ENCODE data around the gene SNTA1. TPM values are rescaled to one million over a fixed set of nuclear protein-coding genes. Genes with fewer than 3 reads are reported as not detected.

The SNTA1 gene
- total and polyA plus RNA-seq, 9 of the 15 experiments (the other 6 are each of a cell fraction or from before 2014, with no cell fraction given), result 1.2 to 40.8 (median 20.3) TPM

DNA sequence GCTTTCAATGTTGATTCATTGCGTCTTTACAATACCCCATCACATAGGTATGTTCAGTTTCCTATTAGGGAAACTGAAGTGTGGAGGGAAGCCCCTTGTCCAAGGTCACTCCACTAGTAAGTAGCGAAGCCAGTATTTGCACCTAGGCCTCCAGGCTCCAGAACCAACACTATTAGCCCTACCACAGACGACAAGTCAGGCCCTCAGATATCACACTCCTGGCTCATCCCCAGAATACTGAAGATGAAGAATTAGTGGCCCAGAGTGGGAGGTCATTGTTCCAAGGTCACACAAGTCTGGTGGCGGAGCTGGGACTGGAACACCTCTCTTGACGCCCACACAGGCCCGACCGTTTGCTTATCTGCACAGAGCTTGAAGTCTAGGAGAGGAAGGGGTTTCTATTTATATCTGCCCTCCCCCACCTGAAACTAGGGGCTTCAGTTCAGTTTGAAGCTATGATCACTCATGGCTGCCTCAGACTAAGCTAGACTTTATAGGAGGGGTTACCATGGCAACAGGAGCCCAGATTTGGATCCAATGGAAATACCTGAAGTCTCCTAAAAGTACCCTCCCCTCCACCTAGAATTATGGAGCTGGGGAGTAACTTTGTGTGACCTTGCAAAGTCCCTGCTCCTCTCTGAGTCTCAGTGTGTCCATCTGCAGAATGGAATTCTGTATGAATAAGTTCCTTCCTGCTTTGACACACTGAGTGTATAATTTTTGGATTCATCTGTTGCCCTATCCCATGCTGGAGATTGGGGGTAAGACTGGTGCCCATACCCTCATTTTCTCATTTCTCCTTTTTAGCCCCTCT, 2.2 kb downstream of the SNTA1 start:
- ATAC-seq, result no peak
- no peaks in the 10 kb centered on the region for H4K20me1 ChIP-seq (replicated peaks; ENCODE audit: control insufficient read depth, insufficient read depth, low read length)
- DNase-seq (ENCODE audit: extremely low read depth in 1 of 4, low spot score in 3 of 4), result peak; percentile 40 to 83 (median 55)
- H3K4me1 ChIP-seq (replicated peaks in 1 of 2; ENCODE audit: control insufficient read depth in 2 of 2, insufficient read depth in 2 of 2, low read length in 2 of 2), result peaks cover 38 to 43% of the 10 kb centered on the region in 2 experiments; a peak in 4 of 5 replicates
- FAIRE-seq, result peak; percentile 73
- WGBS (ENCODE audit: insufficient coverage, low coverage, missing lambda C conversion rate), result 12% methylated on average over 7 of the region's 7 CpGs
- peak overlapping the region in 1 of 2 experiments; percentile 41; a peak in 2 of 4 replicates for H3K9ac ChIP-seq (ENCODE audit: insufficient read depth in 1 of 2, low read depth in 2 of 2, low read length in 2 of 2)
- CTCF ChIA-PET (ENCODE audit: low intra/inter-chr PET ratio), result no interaction called here
- H3K27ac ChIP-seq (ENCODE audit: extremely low read depth, low read depth, low read length), result peak overlapping the region; percentile 43
- H3K4me3 ChIP-seq, result no peak overlapping the region
- H3K4me2 ChIP-seq (ENCODE audit: insufficient read depth, low read length), result peak overlapping the region; percentile 81
- no TSS peak for BruUV-seq (replicated peaks)
- POLR2A ChIA-PET, result interaction anchor here (0.8 to 1.5 kb wide), 2 partner anchors 22 to 197 kb away, joined by 3 to 6 read pairs; no protein-coding TSS in a partner anchor
- peaks cover 23% of the 10 kb centered on the region; the same call in 2 of the 3 replicates for H3K79me2 ChIP-seq (ENCODE audit: control insufficient read depth, insufficient read depth, low read length)
- H3K27me3 ChIP-seq (ENCODE audit: control insufficient read depth in 2 of 2, insufficient read depth in 2 of 2, low read length in 2 of 2), result no peaks in the 10 kb centered on the region
- intact Hi-C loops (cut with micrococcal nuclease), result loop anchor here (5.0 kb wide), 1 partner anchor 39 kb away; the partner anchor contains the start of gene CDK5RAP1
- H2AFZ ChIP-seq (ENCODE audit: low read depth, low read length), result no peak overlapping the region
- H3K9me1 ChIP-seq (ENCODE audit: control insufficient read depth, insufficient read depth, low read length), result no peaks in the 10 kb centered on the region
- H3K9me3 ChIP-seq (replicated peaks; ENCODE audit: control insufficient read depth, insufficient read depth, low read depth, low read length), result no peaks in the 10 kb centered on the region
- H3K36me3 ChIP-seq (ENCODE audit: control insufficient read depth, insufficient read depth, low read length), result peaks cover 15% of the 10 kb centered on the region; the same call in 2 of the 3 replicates
- in situ Hi-C loops (cut with MboI), result no loop called here
- TF ChIP-seq, protein P1, sequence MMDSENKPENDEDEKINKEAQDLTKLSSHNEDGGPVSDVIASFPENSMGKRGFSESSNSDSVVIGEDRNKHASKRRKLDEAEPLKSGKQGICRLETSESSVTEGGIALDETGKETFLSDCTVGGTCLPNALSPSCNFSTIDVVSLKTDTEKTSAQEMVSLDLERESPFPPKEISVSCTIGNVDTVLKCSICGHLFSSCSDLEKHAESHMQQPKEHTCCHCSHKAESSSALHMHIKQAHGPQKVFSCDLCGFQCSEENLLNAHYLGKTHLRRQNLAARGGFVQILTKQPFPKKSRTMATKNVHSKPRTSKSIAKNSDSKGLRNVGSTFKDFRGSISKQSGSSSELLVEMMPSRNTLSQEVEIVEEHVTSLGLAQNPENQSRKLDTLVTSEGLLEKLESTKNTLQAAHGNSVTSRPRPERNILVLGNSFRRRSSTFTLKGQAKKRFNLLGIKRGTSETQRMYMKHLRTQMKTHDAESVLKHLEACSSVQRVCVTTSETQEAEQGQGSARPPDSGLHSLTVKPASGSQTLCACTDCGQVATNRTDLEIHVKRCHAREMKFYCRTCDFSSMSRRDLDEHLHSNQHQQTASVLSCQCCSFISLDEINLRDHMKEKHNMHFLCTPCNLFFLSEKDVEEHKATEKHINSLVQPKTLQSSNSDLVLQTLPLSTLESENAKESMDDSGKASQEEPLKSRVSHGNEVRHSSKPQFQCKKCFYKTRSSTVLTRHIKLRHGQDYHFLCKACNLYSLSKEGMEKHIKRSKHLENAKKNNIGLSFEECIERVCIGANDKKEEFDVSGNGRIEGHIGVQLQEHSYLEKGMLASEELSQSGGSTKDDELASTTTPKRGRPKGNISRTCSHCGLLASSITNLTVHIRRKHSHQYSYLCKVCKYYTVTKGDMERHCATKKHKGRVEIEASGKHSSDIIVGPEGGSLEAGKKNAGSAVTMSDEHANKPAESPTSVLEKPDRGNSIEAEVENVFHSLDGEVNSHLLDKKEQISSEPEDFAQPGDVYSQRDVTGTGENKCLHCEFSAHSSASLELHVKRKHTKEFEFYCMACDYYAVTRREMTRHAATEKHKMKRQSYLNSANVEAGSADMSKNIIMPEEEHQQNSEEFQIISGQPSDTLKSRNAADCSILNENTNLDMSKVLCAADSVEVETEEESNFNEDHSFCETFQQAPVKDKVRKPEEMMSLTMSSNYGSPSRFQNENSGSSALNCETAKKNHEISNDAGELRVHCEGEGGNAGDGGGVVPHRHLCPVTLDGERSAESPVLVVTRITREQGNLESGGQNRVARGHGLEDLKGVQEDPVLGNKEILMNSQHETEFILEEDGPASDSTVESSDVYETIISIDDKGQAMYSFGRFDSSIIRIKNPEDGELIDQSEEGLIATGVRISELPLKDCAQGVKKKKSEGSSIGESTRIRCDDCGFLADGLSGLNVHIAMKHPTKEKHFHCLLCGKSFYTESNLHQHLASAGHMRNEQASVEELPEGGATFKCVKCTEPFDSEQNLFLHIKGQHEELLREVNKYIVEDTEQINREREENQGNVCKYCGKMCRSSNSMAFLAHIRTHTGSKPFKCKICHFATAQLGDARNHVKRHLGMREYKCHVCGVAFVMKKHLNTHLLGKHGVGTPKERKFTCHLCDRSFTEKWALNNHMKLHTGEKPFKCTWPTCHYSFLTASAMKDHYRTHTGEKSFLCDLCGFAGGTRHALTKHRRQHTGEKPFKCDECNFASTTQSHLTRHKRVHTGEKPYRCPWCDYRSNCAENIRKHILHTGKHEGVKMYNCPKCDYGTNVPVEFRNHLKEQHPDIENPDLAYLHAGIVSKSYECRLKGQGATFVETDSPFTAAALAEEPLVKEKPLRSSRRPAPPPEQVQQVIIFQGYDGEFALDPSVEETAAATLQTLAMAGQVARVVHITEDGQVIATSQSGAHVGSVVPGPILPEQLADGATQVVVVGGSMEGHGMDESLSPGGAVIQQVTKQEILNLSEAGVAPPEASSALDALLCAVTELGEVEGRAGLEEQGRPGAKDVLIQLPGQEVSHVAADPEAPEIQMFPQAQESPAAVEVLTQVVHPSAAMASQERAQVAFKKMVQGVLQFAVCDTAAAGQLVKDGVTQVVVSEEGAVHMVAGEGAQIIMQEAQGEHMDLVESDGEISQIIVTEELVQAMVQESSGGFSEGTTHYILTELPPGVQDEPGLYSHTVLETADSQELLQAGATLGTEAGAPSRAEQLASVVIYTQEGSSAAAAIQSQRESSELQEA (IDR thresholded peaks at IDR 0.05; ENCODE audit: low read depth), result no peak
- TF ChIP-seq ZNF707 (CRISPR knock-in tag; conservative IDR thresholded peaks at IDR 0.05), result no peak
- peak; percentile 62; the same call in 1 of the 2 replicates for TF ChIP-seq CTBP1 (IDR thresholded peaks at IDR 0.05; ENCODE audit: borderline replicate concordance)
- TF ChIP-seq, protein P2, sequence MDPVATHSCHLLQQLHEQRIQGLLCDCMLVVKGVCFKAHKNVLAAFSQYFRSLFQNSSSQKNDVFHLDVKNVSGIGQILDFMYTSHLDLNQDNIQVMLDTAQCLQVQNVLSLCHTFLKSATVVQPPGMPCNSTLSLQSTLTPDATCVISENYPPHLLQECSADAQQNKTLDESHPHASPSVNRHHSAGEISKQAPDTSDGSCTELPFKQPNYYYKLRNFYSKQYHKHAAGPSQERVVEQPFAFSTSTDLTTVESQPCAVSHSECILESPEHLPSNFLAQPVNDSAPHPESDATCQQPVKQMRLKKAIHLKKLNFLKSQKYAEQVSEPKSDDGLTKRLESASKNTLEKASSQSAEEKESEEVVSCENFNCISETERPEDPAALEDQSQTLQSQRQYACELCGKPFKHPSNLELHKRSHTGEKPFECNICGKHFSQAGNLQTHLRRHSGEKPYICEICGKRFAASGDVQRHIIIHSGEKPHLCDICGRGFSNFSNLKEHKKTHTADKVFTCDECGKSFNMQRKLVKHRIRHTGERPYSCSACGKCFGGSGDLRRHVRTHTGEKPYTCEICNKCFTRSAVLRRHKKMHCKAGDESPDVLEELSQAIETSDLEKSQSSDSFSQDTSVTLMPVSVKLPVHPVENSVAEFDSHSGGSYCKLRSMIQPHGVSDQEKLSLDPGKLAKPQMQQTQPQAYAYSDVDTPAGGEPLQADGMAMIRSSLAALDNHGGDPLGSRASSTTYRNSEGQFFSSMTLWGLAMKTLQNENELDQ (CRISPR knock-in tag; IDR thresholded peaks at IDR 0.05; ENCODE audit: borderline replicate concordance), result no peak
- TF ChIP-seq JUND (IDR thresholded peaks at IDR 0.05; ENCODE audit: borderline replicate concordance, low read depth, low read length), result no peak
- TF ChIP-seq JUND (tag; IDR thresholded peaks at IDR 0.05; ENCODE audit: borderline replicate concordance, low read depth, low read length), result peak; percentile 13; the same call in 1 of the 3 replicates
- TF ChIP-seq, protein P3, sequence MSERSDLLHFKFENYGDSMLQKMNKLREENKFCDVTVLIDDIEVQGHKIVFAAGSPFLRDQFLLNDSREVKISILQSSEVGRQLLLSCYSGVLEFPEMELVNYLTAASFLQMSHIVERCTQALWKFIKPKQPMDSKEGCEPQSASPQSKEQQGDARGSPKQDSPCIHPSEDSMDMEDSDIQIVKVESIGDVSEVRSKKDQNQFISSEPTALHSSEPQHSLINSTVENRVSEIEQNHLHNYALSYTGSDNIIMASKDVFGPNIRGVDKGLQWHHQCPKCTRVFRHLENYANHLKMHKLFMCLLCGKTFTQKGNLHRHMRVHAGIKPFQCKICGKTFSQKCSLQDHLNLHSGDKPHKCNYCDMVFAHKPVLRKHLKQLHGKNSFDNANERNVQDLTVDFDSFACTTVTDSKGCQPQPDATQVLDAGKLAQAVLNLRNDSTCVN (CRISPR knock-in tag; IDR thresholded peaks at IDR 0.05), result no peak
- peak; percentile 35 to 55; a peak in 3 of 4 replicates for TF ChIP-seq KDM1A (IDR thresholded peaks at IDR 0.05)
